K562 (cell line): ENCODE results near the gene IMMP2L. TPM values are rescaled to one million over a fixed set of nuclear protein-coding genes. Genes with fewer than 3 reads are reported as not detected.
A peak's percentile ranks its signal among the peaks of the same experiment; 100 is the strongest.

Experiments
- ATAC-seq: fragments of 200-7000 bp; cut with Tn5 transposase; 3 replicates; pipeline ENCODE4 v1.9.1; 2020; ENCODE audit warnings: moderate library complexity
- BruUV-seq: library from RNA; stranded (reverse); fragments of 400-500 nt; replicated peaks from 2 replicates; lab custom pipeline; 2021; lab: Mats Ljungman, UMichigan
- CTCF ChIA-PET: fragments of 300-600 bp; formaldehyde crosslinking; extraction: SDS; loops from one replicate; lab custom pipeline; 2021; ENCODE audit warnings: low intra/inter-chr PET ratio; lab: Yijun Ruan, JAX
- POLR2A ChIA-PET: fragments of 300-600, 350-650 bp; sonication (Branson Sonifier 250); formaldehyde crosslinking; extraction: SDS; loops from one replicate; lab custom pipeline; 2021; ENCODE audit warnings: antibody characterized with exemption, inconsistent platforms; lab: Yijun Ruan, JAX
- DNase-seq, 4 experiments: peaks; one replicate each; pipeline versions ENCODE4 v3.0.0 to v3.0.0-alpha.2; 2011 to 2018; ENCODE audit warnings: low spot score in 3 of 4, mixed read lengths in 3 of 4; ENCODE audit errors: extremely low read depth in 1 of 4
- FAIRE-seq: peaks from 2 replicates; lab custom pipeline; 2011; peaks lifted over from hg19 to GRCh38; lab: Jason Lieb, UNC
- H2AFZ ChIP-seq: 2 replicates; pipeline ENCODE4 v1.6.0; 2011; ENCODE audit warnings: low read depth, low read length, control low read depth, inconsistent platforms
- H3K27ac ChIP-seq: fragments of 200-600 bp; 3 replicates; pipeline ENCODE4 v1.8.0; 2011; ENCODE audit warnings: low read depth, mild to moderate bottlenecking, control low read depth, inconsistent platforms, low read length, moderate library complexity, mixed read lengths; ENCODE audit errors: extremely low read depth
- H3K27me3 ChIP-seq, 2 experiments: fragments of 300-600 bp in 1 of 2; 2 replicates in 1 of 2; 3 replicates in 1 of 2; pipeline versions ENCODE4 v1.6.0 to v1.8.0; 2011; ENCODE audit warnings: inconsistent platforms in 2 of 2, low read length in 2 of 2, mild to moderate bottlenecking in 1 of 2, mixed read lengths in 1 of 2, moderate library complexity in 1 of 2; ENCODE audit not compliant: control insufficient read depth in 2 of 2, insufficient read depth in 2 of 2
- H3K36me3 ChIP-seq: fragments of 300-600 bp; 3 replicates; pipeline ENCODE4 v1.8.0; 2011; ENCODE audit warnings: mild to moderate bottlenecking, low read length, inconsistent platforms; ENCODE audit not compliant: control insufficient read depth, insufficient read depth
- H3K4me1 ChIP-seq, 2 experiments: fragments of 200-600 bp in 1 of 2; replicated peaks in 1 of 2; 2 replicates in 1 of 2; 3 replicates in 1 of 2; pipeline versions ENCODE4 v1.5.1 to v1.8.0; 2011; ENCODE audit warnings: inconsistent platforms in 2 of 2, low read length in 2 of 2, mild to moderate bottlenecking in 1 of 2, mixed read lengths in 1 of 2, moderate library complexity in 1 of 2; ENCODE audit not compliant: control insufficient read depth in 2 of 2, insufficient read depth in 2 of 2
- H3K4me2 ChIP-seq: 2 replicates; pipeline ENCODE4 v1.6.1; 2011; ENCODE audit warnings: low read length, control low read depth, inconsistent platforms, mixed read lengths; ENCODE audit not compliant: insufficient read depth
- H3K4me3 ChIP-seq: fragments of 200-600 bp; sonication (generic), shearing (Covaris generic); 2 replicates; pipeline ENCODE4 v1.5.1; 2016; ENCODE audit warnings: control low read depth, inconsistent platforms
- H3K79me2 ChIP-seq: fragments of 200-600 bp; 3 replicates; pipeline ENCODE4 v1.8.0; 2011; ENCODE audit warnings: low read length, inconsistent platforms; ENCODE audit not compliant: control insufficient read depth, insufficient read depth
- H3K9ac ChIP-seq, 2 experiments: 2 replicates each; pipeline versions ENCODE4 v1.6.0 to v1.6.1; 2011; ENCODE audit warnings: low read depth in 2 of 2, low read length in 2 of 2, control low read depth in 1 of 2, inconsistent platforms in 1 of 2, mild to moderate bottlenecking in 1 of 2, mixed read lengths in 1 of 2; ENCODE audit not compliant: insufficient read depth in 1 of 2
- H3K9me1 ChIP-seq: one replicate; pipeline ENCODE4 v1.6.0; 2011; ENCODE audit warnings: inconsistent platforms, mild to moderate bottlenecking, low read length, moderate library complexity; ENCODE audit not compliant: control insufficient read depth, insufficient read depth
- H3K9me3 ChIP-seq: replicated peaks from 2 replicates; pipeline ENCODE4 v1.5.1; 2011; ENCODE audit warnings: low read depth, low read length, inconsistent platforms; ENCODE audit not compliant: control insufficient read depth, insufficient read depth
- H4K20me1 ChIP-seq: replicated peaks from 2 replicates; pipeline ENCODE4 v1.6.1; 2011; ENCODE audit warnings: low read length, inconsistent platforms, mixed read lengths; ENCODE audit not compliant: control insufficient read depth, insufficient read depth
- ARID3A ChIP-seq: IDR thresholded peaks from 2 replicates; pipeline ENCODE4 v1.6.1; 2012; ENCODE audit warnings: low read depth, low read length, improper control_type of control experiment, borderline replicate concordance
- C11orf30 ChIP-seq: fragments of 450-650 bp; IDR thresholded peaks from 2 replicates; pipeline ENCODE4 v1.6.1; 2016; ENCODE audit warnings: low read depth, mild to moderate bottlenecking
- CEBPZ ChIP-seq: fragments of 150-350 bp; IDR thresholded peaks from 2 replicates; pipeline ENCODE4 v1.6.1; 2014; ENCODE audit warnings: low read depth, mild to moderate bottlenecking, low read length, borderline replicate concordance
- PHF20 ChIP-seq: fragments of 450-650 bp; IDR thresholded peaks from 2 replicates; pipeline ENCODE4 v1.6.1; 2018; ENCODE audit not compliant: partially characterized antibody
- RCOR1 ChIP-seq, 2 experiments: IDR thresholded peaks; 2 replicates each; pipeline ENCODE4 v1.6.1; 2012; ENCODE audit warnings: low read depth in 2 of 2, low read length in 2 of 2, borderline replicate concordance in 1 of 2, improper control_type of control experiment in 1 of 2
- SIX5 ChIP-seq, 2 experiments: IDR thresholded peaks; 2 replicates each; pipeline ENCODE4 v1.6.1; 2011; ENCODE audit warnings: low read length in 2 of 2, borderline replicate concordance in 1 of 2, low read depth in 1 of 2, mild to moderate bottlenecking in 1 of 2, moderate library complexity in 1 of 2; ENCODE audit not compliant: insufficient read depth in 1 of 2
- WGBS: fragments of 100-300 bp; shearing (Covaris generic); methylation state at CpG from one replicate; pipeline ENCODE4 v1.1.6; 2016; ENCODE audit warnings: low coverage, mixed read lengths; ENCODE audit not compliant: insufficient coverage; ENCODE audit errors: missing lambda C conversion rate; 5-methylcytosine and 5-hydroxymethylcytosine counted together
- in situ Hi-C: fragments of 300-500 bp; cut with MboI; formaldehyde crosslinking; loops from 4 replicates; pipeline ENCODE4 v1.15.0; 2018; ENCODE audit warnings: inconsistent platforms, mixed read lengths
- intact Hi-C: fragments of 100-400 bp; cut with micrococcal nuclease; formaldehyde crosslinking; loops from 2 replicates; pipeline ENCODE4 v1.14.2; 2022
- polyA plus RNA-seq, 8 experiments: library from polyadenylated mRNA; depleted of rRNA in 4 of 8; stranded (reverse) in 5 of 8; unstranded in 3 of 8; fragments of >200 nt; fragmentation: Nextera tagmentation in 2 of 8; fragmentation: Illumina TruSeq in 1 of 8; extraction: Ambion mirVana in 2 of 8; extraction: Trizol in 1 of 8; gene quantifications; 2 replicates each; pipeline versions ENCODE4 v1.2.1 to v1.2.3, GENCODE V29; 2011 to 2014; ENCODE audit warnings: inconsistent platforms in 1 of 8, missing spikeins in 1 of 8
- total RNA-seq, 7 experiments: library from RNA; depleted of rRNA in 6 of 7; stranded (reverse); fragments of >200 nt in 6 of 7; fragmentation: Illumina TruSeq in 2 of 7; extraction: Trizol in 2 of 7; gene quantifications; 2 replicates each; pipeline versions ENCODE4 v1.2.1 to v1.2.3, GENCODE V29; 2011 to 2021; ENCODE audit warnings: low replicate concordance in 1 of 7
- TF ChIP-seq, protein P1 (sequence below): sonication (generic); IDR thresholded peaks from 2 replicates; pipeline ENCODE4 v1.6.1; 2016

Gene IMMP2L
- total and polyA plus RNA-seq, 9 of the 15 experiments (the other 6 are each of a cell fraction or from before 2014, with no cell fraction given), result 29.7 to 116 (median 53.0) TPM

DNA sequence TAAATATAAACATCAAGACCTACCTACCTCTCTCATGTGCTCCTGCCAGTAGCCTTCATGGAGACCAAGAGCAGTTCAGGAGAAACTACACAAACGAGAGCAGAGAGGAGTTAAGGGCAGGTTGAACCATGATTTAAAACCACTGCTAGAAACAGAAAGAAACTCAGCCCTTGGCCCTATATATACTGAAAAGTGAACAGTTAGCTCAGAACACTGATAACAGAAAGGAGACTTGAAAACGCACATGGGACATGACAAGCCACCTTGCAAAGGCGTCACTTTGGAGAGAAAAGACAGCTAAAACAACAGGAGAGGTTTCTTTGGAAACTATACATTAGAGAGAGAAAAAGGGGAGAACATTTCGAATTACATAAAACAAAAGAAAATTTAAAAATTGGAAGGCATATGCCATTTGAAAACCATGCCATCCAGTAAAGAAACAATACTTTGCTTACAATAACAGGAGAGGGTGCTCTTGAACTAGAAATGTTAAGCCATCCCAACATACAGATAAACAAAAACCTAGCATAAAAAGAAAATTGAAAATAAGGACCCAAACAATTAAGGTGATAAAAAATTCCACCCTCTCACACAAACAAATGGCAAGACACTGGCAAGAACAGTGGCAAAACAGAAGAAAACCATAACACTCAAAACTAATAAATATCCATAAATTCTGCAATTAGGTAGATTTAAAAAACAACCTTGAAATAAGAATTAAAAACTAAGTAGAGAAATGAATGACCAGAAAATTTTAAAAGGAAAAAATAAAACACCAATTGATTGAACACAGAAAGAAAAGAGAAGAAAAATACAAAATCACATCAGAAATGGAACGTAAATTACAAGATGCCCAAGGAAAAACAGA is 232.7 kb downstream of the IMMP2L start (continued):
- TF ChIP-seq CEBPZ (no peak), C11orf30 (peak; percentile 29; the same call in 1 of the 2 replicates), RCOR1 (IDR thresholded peaks at IDR 0.05; ENCODE audit: borderline replicate concordance in 1 of 2, low read depth in 2 of 2, low read length in 2 of 2) (peak in 1 of 2 experiments; percentile 11; a peak in 1 of 4 replicates)

DNA sequence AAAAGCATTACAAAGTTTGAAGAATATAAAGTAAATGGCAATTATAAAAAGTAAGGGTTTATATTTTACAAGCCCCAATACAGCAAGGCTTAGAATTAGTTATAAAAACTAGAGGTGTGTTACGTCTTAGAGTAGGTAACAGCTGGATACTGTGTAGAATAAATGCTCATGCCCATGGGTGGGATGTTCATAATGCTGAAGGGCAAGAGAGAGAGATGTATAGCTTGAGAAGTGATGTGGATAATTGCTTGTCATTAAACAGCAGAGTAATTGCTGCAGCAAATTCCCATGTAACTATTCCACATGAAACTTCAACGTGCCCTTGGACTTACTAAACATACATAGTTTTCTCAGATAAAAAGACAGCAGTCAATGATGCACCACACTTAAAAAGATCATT is 233.8 kb downstream of the IMMP2L start:
- FAIRE-seq, result peak; percentile 15
- Histone ChIP-seq H3K4me3 (peak overlapping the region; percentile 24), H3K4me2 (peak overlapping the region; percentile 66), H3K27me3 (no peaks in the 10 kb centered on the region), H2AFZ (peak overlapping the region; percentile 89), H3K4me1 (peaks cover 0 to 4% of the 10 kb centered on the region in 2 experiments; a peak in 1 of 5 replicates), H3K36me3 (no peaks in the 10 kb centered on the region), H3K9me3 (no peaks in the 10 kb centered on the region), H3K27ac (peak overlapping the region; percentile 78; the same call in 2 of the 3 replicates), H3K79me2 (peaks cover 48% of the 10 kb centered on the region), H3K9ac (peak overlapping the region in 1 of 2 experiments; percentile 61; a peak in 3 of 4 replicates), H4K20me1 (no peaks in the 10 kb centered on the region), H3K9me1 (no peaks in the 10 kb centered on the region)
- TF ChIP-seq SIX5 (IDR thresholded peaks at IDR 0.05; ENCODE audit: borderline replicate concordance in 1 of 2, insufficient read depth in 1 of 2, low read depth in 1 of 2, low read length in 2 of 2), result 0 out of 4 replicates have a peak, but pooled peaks of 1 of the 2 experiments have one; percentile 3
- TF ChIP-seq PHF20, result no peak
- TF ChIP-seq, protein P1, sequence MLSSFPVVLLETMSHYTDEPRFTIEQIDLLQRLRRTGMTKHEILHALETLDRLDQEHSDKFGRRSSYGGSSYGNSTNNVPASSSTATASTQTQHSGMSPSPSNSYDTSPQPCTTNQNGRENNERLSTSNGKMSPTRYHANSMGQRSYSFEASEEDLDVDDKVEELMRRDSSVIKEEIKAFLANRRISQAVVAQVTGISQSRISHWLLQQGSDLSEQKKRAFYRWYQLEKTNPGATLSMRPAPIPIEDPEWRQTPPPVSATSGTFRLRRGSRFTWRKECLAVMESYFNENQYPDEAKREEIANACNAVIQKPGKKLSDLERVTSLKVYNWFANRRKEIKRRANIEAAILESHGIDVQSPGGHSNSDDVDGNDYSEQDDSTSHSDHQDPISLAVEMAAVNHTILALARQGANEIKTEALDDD, result peak; percentile 45; the same call in 1 of the 2 replicates
- 0 out of 2 replicates have a peak, but pooled peaks have one; percentile 3 for TF ChIP-seq ARID3A
- peak; percentile 67 for ATAC-seq
- in situ Hi-C loops, result no loop called here
- WGBS, result 26% methylated on average over 2 of the region's 2 CpGs
- ChIA-PET POLR2A (interaction anchor here (0.6 to 1.7 kb wide), 4 partner anchors 8 to 147 kb away, joined by 3 read pairs; no protein-coding TSS in a partner anchor), CTCF (interaction anchor here (0.6 to 2.2 kb wide), 3 partner anchors 402 to 1023 kb away, joined by 3 to 22 read pairs (median 11); no protein-coding TSS in a partner anchor)
- BruUV-seq, result no TSS peak
- DNase-seq, result peak in 1 of 4 experiments; percentile 29
- intact Hi-C loops, result loop anchor here (2.0 kb wide), 3 partner anchors 148 to 238 kb away; partner anchors contain the start of genes IMMP2L and LRRN3
